HEK293T (cell line): ENCODE data around the gene MYOM3.

ENCODE experiments used
- CTCF ChIA-PET: fragments of 350-600 bp; formaldehyde crosslinking; extraction: SDS; loops from one replicate; lab custom pipeline; 2021; ENCODE audit warnings: antibody characterized with exemption, inconsistent platforms; lab: Yijun Ruan, JAX
- POLR2A ChIA-PET: fragments of 350-600 bp; formaldehyde crosslinking; extraction: SDS; loops from one replicate; lab custom pipeline; 2020; ENCODE audit warnings: antibody characterized with exemption, inconsistent platforms; lab: Yijun Ruan, JAX
- DNase-seq: peaks from one replicate; pipeline ENCODE4 v3.0.0; 2012; ENCODE audit warnings: mixed read lengths; ENCODE audit errors: extremely low spot score
- ARNT ChIP-seq: fragments of 450-650 bp; IDR thresholded peaks from 2 replicates; pipeline ENCODE4 v1.6.1; 2017; ENCODE audit warnings: mild to moderate bottlenecking
- BHLHE40 ChIP-seq: fragments of 450-650 bp; IDR thresholded peaks from 2 replicates; pipeline ENCODE4 v1.6.1; 2016; ENCODE audit warnings: mild to moderate bottlenecking, moderate library complexity, borderline replicate concordance
- CTBP1 ChIP-seq: fragments of 450-650 bp; IDR thresholded peaks from 2 replicates; pipeline ENCODE4 v1.6.1; 2016; ENCODE audit warnings: borderline replicate concordance
- ELF4 ChIP-seq: fragments of 450-650 bp; IDR thresholded peaks from 2 replicates; pipeline ENCODE4 v1.6.1; 2017; ENCODE audit warnings: antibody characterized with exemption
- FOXA1 ChIP-seq: fragments of 450-650 bp; IDR thresholded peaks from 2 replicates; pipeline ENCODE4 v1.6.1; 2016; ENCODE audit warnings: mild to moderate bottlenecking
- FOXK2 ChIP-seq: fragments of 450-650 bp; IDR thresholded peaks from 2 replicates; pipeline ENCODE4 v1.6.1; 2016; ENCODE audit warnings: mild to moderate bottlenecking
- FOXM1 ChIP-seq: fragments of 450-650 bp; IDR thresholded peaks from 2 replicates; pipeline ENCODE4 v1.6.1; 2017; ENCODE audit warnings: mild to moderate bottlenecking, borderline replicate concordance
- HDGF ChIP-seq: fragments of 450-650 bp; IDR thresholded peaks from 2 replicates; pipeline ENCODE4 v1.6.1; 2017; ENCODE audit warnings: antibody characterized with exemption, borderline replicate concordance
- L3MBTL2 ChIP-seq: fragments of 450-650 bp; conservative IDR thresholded peaks from 2 replicates; pipeline ENCODE4 v1.6.1; 2016; ENCODE audit warnings: mild to moderate bottlenecking
- LEF1 ChIP-seq: fragments of 450-650 bp; IDR thresholded peaks from 2 replicates; pipeline ENCODE4 v1.6.1; 2017; ENCODE audit warnings: mild to moderate bottlenecking, borderline replicate concordance
- NFRKB ChIP-seq: fragments of 450-650 bp; IDR thresholded peaks from 2 replicates; pipeline ENCODE4 v1.6.1; 2016; ENCODE audit warnings: mild to moderate bottlenecking, moderate library complexity
- PKNOX1 ChIP-seq: fragments of 450-650 bp; IDR thresholded peaks from 2 replicates; pipeline ENCODE4 v1.6.1; 2016
- SP1 ChIP-seq: fragments of 450-650 bp; IDR thresholded peaks from 2 replicates; pipeline ENCODE4 v1.6.1; 2017
- SUZ12 ChIP-seq: fragments of 450-650 bp; IDR thresholded peaks from 2 replicates; pipeline ENCODE4 v1.6.1; 2016; ENCODE audit warnings: mild to moderate bottlenecking
- TARDBP ChIP-seq: fragments of 450-650 bp; IDR thresholded peaks from 2 replicates; pipeline ENCODE4 v1.6.1; 2016
- ZNF384 ChIP-seq: fragments of 450-650 bp; IDR thresholded peaks from 2 replicates; pipeline ENCODE4 v1.6.1; 2016

MYOM3 gene

DNA sequence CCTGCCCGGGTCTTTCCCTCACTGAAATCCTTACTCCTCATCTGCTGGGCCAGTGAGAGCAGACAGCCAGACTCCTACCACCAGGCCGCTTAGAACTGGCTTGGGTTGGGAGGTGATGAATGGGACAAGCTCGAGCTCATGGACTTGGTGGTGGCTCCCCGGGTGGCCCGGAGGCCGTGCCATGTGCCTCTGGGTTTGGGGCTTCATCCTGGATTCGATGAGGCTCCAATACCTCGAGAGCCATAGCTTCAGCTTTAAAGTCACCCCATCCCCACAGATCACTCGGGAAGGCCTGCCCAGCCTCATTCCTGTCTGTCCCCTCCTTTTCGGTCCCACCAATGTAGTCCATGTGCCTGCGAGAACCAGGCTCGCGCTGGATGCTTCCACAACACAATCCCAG, 51.5 kb downstream of the MYOM3 start:
- TF ChIP-seq L3MBTL2 = no peak
- no peak for TF ChIP-seq SP1
- TF ChIP-seq CTBP1 = no peak
- no peak for TF ChIP-seq FOXK2
- no peak for TF ChIP-seq PKNOX1
- TF ChIP-seq ZNF384 = no peak
- no peak for TF ChIP-seq NFRKB
- TF ChIP-seq HDGF = no peak
- TF ChIP-seq FOXM1 = no peak
- TF ChIP-seq LEF1 = no peak
- no peak for TF ChIP-seq ELF4
- POLR2A ChIA-PET = no interaction called here
- CTCF ChIA-PET = interaction anchor here (2.5 kb wide), 1 partner anchor 10 kb away, joined by 13 read pairs; no protein-coding TSS in a partner anchor
- no peak for DNase-seq

- ChIA-PET POLR2A (no interaction called here), CTCF (interaction anchor here (1.1 kb wide), 1 partner anchor 13 kb away, joined by 3 read pairs; no protein-coding TSS in a partner anchor)
- no peak for DNase-seq
- TF ChIP-seq L3MBTL2 (no peak), PKNOX1 (no peak)
These were observed 53.1 kb downstream of the MYOM3 start for GRCh38 chr1:24058671-24059455.

GRCh38 chr1:24057171-24057570, 54.8 kb downstream of the MYOM3 start:
- no peak for DNase-seq
- ChIA-PET POLR2A (no interaction called here), CTCF (no interaction called here)
- TF ChIP-seq ZNF384 = no peak
- TF ChIP-seq L3MBTL2 = no peak
- TF ChIP-seq BHLHE40 = no peak
- TF ChIP-seq FOXM1 = no peak
- TF ChIP-seq SUZ12 = no peak
- no peak for TF ChIP-seq HDGF
- no peak for TF ChIP-seq NFRKB
- TF ChIP-seq PKNOX1 = no peak
- TF ChIP-seq CTBP1 = no peak
- TF ChIP-seq ARNT = no peak
- TF ChIP-seq LEF1 = no peak
- TF ChIP-seq FOXA1 = no peak
- TF ChIP-seq ELF4 = no peak
- TF ChIP-seq TARDBP = no peak
- TF ChIP-seq SP1 = no peak
- TF ChIP-seq FOXK2 = no peak

DNA sequence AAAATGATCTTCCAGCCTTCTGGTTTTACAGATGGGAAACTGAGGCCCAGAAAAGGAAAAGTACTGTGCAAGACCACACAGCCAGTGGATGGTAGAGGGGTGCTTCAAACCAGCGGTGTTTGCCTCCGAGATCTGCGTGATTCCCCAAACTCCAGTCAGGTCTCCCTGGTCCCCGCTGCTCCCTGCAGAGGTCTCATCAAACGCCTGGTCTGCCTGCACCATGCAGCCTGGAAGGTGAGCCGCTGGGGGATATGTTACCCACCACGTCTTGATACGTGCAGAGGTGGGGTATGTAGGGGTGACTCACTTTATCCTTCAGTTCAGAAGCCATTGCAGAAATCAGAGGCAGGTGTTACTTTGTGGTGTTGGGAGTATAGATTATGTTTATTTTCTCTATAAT, 56.3 kb downstream of the MYOM3 start:
- ChIA-PET CTCF (no interaction called here), POLR2A (no interaction called here)
- no peak for DNase-seq
- TF ChIP-seq FOXA1 = no peak
- TF ChIP-seq FOXK2 = no peak

GRCh38 chr1:24052220-24052619, 59.7 kb downstream of the MYOM3 start:
- ChIA-PET CTCF (no interaction called here), POLR2A (interaction anchor here (1.0 kb wide), 1 partner anchor 72 kb away, joined by 3 read pairs; the partner anchor contains the start of gene SRSF10)
- TF ChIP-seq ZNF384 (no peak), SUZ12 (no peak), L3MBTL2 (no peak), TARDBP (no peak), PKNOX1 (no peak), NFRKB (no peak), HDGF (no peak)
- DNase-seq = no peak

GRCh38 chr1:24051206-24051945, 60.6 kb downstream of the MYOM3 start:
- CTCF ChIA-PET = no interaction called here
- DNase-seq = no peak
- POLR2A ChIA-PET = interaction anchor here (1.0 kb wide), 1 partner anchor 71 kb away, joined by 3 read pairs; the partner anchor contains the start of gene SRSF10
- no peak for TF ChIP-seq TARDBP
- TF ChIP-seq ARNT = no peak
- TF ChIP-seq ZNF384 = no peak
- TF ChIP-seq SUZ12 = no peak
- no peak for TF ChIP-seq FOXK2
- TF ChIP-seq PKNOX1 = no peak
- TF ChIP-seq HDGF = no peak
- no peak for TF ChIP-seq BHLHE40
- TF ChIP-seq L3MBTL2 = no peak
- TF ChIP-seq CTBP1 = no peak
- TF ChIP-seq LEF1 = no peak
- no peak for TF ChIP-seq ELF4
- no peak for TF ChIP-seq SP1
- no peak for TF ChIP-seq FOXM1
- TF ChIP-seq NFRKB = no peak
- no peak for TF ChIP-seq FOXA1
